ENCODE results near the gene SORCS2.

SORCS2 gene

DNA sequence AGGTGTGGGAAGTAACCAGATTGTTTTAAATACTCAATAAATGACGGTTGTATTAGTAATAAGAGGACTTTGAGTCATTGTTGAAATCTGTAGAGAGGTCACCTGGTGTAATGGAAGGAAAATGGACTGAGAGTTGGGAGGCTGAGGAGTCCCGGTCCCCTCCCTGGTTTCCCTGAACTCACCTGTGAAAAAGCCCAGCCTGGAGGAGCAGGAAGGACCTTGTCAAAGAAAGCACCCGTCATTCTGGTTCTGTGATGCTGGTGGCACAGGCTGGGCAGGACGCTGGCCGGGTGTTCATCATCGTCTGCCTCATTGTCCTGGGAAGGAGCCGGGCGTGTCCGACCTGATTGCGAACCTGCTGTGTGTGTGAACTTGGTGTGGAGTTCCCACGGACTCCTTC lies 70.8 kb downstream of the SORCS2 start:
- DNase-seq = no peak
- TF ChIP-seq GATA1 (IDR thresholded peaks at IDR 0.05; ENCODE audit: low read depth, low read length) (no peak), POLR2A (IDR thresholded peaks at IDR 0.05; ENCODE audit: low read length) (no peak)

DNA sequence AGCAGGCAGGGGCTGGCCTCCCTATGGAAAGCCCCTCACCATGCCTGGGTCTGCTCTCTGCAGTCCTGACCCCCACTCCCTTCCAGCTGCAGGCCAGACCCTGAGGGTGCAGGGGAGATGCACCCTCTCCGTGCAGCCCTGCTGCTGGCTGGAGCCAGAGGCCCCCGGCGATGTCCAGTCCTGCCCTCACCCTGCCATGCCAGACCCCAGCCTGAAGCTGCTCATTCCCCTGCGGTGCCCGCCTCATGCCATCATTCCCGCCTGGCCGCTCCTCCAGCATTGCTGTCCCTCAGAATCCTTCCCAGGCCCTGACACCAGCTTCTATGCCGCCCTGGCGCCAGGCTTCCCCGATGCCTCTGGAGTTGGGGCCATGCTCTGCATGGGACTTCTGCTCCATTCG lies 72.4 kb downstream of the SORCS2 start:
- no peak for DNase-seq
- TF ChIP-seq GATA1 (IDR thresholded peaks at IDR 0.05; ENCODE audit: low read depth, low read length) = no peak
- TF ChIP-seq POLR2A (IDR thresholded peaks at IDR 0.05; ENCODE audit: low read length) = no peak

DNA sequence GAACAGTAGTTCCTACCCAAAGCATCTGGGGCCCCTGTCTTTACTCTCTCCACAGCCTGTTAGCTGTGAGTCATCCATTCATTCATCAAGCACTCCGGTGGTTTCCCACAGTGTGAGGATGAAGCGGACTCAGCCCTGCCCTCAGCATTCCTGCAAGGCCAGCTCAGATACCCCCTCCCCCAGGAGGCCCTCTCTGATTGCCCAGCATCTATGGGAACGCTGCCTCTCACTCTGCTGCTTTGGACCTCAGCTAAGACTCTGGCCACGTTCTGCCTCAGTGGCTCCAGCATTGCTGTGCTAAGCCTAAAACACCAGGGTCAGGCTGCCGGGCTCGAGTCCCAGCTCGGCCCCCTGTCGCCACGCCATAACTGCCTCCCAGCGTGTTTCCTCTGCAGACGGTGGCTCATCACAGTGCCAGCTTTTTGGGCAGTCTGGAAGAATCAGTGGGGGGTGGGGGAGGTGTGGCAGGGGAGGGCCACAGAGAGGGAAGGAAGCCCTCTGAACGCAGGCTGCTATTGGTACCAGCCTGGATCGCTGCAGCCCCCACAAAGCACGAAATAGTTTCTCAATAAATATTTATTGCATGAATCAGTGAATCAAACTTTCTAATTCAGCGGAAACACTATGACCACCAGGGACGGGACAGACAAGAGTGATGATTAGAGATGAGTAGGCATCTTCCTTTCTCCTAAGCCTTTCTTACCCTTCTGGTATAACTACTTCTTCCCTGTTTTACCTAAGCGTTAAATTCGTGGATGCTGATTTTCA lies 74.4 kb downstream of the SORCS2 start:
- DNase-seq = no peak
- TF ChIP-seq POLR2A (IDR thresholded peaks at IDR 0.05; ENCODE audit: low read length) = no peak
- TF ChIP-seq GATA1 (IDR thresholded peaks at IDR 0.05; ENCODE audit: low read depth, low read length) = no peak

DNA sequence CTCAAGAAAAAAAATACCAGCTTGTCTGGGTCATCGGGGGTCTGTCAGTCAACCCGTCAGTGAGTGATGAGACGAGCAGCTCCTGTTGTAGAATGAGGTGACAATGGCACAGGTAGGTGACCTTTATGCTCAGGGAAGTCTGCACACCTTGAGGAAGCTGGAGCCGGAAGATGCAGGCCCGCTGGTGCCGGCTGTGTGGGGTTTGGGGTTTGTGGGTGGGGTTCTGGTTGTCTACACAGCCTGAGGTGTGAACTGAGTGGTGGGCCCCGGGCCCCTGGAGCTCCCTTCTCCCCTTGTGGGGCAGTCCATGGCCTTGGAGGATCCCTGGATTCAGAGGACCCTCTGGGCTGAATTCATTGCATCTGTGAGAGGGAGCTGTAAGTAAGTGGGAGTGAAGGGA lies 75.5 kb downstream of the SORCS2 start:
- TF ChIP-seq POLR2A (IDR thresholded peaks at IDR 0.05; ENCODE audit: low read length) (no peak), GATA1 (IDR thresholded peaks at IDR 0.05; ENCODE audit: low read depth, low read length) (no peak)
- DNase-seq = no peak

DNA sequence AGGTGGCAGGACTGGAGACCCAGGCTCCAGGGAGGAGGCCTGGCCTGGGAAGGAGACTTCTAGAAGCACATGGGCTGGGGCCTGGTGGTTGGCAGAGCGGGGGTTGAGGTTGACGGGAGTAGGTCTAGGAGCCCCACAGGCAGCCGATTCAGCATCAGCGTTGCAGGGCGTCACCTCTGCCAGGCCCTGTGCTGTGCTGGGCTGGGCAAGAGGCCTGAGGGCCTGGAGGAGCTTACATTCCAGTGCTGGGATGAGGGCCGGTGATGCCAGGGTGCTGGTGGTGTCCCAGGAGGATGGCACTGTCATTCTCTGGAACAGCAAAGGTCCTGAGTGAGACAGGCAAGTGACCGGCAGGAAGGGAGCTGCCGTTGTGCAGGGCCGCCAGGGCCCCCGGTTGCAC lies 76.6 kb downstream of the SORCS2 start:
- TF ChIP-seq POLR2A (IDR thresholded peaks at IDR 0.05; ENCODE audit: low read length) = no peak
- TF ChIP-seq GATA1 (IDR thresholded peaks at IDR 0.05; ENCODE audit: low read depth, low read length) = no peak
- DNase-seq = no peak

DNA sequence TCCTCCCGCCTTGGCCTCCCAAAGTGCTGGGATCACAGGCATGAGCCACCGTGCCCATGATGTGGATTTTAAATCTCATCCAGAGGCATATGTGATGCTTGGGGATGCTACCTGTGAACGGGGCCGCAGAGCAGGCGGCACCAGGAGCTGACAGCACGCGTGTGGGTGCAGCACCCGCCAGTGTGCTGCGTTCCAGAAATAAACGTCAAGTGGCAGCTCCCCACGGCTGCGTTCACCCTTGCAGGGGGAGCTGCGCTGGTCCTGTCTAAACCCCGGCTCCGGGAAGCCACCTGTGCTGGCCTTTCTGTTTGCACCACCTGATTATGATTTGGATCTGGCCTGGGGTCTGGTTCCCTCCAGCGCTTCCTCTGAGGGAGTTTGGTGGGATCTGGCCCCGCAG lies 77.8 kb downstream of the SORCS2 start:
- DNase-seq = no peak
- TF ChIP-seq POLR2A (IDR thresholded peaks at IDR 0.05; ENCODE audit: low read length) = no peak
- no peak for TF ChIP-seq GATA1 (IDR thresholded peaks at IDR 0.05; ENCODE audit: low read depth, low read length)

DNA sequence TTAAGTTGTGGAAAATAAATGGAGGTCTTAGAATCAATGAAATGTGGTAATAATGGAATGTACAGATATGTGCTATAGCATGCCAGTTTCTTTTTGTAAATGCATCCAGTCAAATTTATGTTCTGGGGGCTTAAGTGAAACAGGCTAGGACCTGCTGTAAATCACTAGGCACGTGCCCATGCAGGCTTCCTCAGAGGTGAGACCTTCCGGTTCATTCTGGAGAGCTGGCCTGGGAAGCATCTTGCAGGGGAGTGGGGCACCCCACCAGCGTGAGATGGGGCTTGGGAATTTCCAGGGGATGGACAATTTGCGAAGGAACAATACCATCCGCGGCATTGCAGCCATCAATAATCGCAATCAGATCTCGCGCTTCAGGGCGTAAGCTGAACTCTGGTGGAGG lies 80.1 kb downstream of the SORCS2 start:
- TF ChIP-seq GATA1 (IDR thresholded peaks at IDR 0.05; ENCODE audit: low read depth, low read length) (no peak), POLR2A (IDR thresholded peaks at IDR 0.05; ENCODE audit: low read length) (no peak)
- DNase-seq = no peak

DNA sequence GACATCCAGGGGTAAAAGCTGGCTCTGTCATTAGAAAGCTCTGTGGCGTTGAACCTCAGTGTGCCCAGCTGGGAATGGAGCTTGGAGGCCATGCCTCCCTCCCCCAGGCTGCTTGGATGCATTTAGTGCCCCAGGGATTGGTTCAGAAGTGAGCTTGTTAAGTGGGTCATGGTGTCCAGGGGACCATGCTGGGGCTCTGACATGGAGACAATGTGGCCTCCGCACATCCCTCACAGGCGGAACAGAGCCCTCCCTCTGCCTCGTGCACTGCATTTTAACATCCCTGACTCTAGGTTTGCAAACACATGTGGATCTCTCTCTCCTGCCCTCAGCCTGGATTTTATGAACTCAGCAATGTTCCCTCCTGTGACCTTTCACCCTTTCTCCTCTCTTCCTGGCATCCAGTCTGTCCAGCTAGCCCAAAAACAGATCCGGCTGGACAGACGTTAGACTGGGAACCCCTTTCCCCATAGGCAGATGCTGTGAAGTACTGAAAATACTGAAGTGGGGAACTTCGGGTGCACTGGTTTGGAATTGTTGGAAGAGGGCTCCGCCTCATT lies 81.5 kb downstream of the SORCS2 start:
- DNase-seq = no peak
- TF ChIP-seq GATA1 (IDR thresholded peaks at IDR 0.05; ENCODE audit: low read depth, low read length) (no peak), POLR2A (IDR thresholded peaks at IDR 0.05; ENCODE audit: low read length) (no peak)

DNA sequence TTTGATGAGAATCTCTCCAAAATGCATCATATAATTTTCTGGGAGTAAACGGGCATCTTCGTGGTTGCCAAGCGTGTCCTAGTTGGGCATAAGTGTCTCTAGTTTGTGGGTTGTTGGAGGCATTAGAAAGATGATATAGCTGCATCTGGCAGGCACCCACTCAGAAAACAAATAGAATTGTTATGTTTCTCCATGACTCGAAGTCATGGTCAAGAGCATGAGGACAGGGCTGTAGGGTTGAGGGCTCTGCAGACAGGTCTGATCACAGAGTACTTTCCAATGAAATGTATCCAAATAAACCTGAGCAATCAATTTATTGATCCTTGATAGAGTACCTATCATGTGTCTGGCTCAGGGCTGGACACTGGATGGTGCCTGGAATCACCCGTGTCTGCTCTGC lies 82.7 kb downstream of the SORCS2 start:
- TF ChIP-seq POLR2A (IDR thresholded peaks at IDR 0.05; ENCODE audit: low read length) (no peak), GATA1 (IDR thresholded peaks at IDR 0.05; ENCODE audit: low read depth, low read length) (no peak)

DNA sequence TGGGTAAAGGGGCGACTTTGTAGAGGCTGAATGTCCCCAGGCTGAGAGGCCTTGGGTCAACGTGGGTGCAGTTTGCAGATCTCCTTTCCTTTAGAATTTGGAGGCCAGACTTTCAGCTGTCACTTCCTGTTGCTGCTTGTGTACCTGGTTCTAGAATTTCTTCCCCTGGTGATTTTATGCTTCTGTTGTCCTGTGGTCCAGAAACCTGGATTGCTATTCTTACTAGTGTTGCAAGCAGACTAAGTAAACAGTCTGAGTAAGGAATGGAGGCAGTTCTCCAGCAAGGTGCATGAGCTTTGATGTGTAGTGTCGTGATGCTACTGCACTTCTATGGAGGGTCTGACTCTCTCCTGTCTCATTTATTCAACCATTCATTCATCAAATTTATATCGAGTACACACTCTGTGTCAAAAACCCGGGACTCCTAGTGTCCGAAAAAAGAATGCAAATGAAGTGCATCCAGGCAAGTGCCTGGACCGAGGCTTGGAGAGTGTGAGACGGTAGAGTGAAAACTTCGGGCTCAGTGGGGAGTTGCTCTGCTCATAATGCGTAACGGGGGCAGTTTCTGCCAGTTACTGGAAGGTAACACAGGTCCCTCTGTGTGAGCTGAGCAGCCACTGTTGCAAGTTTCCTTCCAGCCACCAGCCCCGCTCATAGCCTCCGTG lies 83.3 kb downstream of the SORCS2 start:
- TF ChIP-seq POLR2A (IDR thresholded peaks at IDR 0.05; ENCODE audit: low read length) (no peak), GATA1 (IDR thresholded peaks at IDR 0.05; ENCODE audit: low read depth, low read length) (no peak)
- DNase-seq = no peak

More for the DNA sequence above, 82.7 kb downstream of the SORCS2 start:
- DNase-seq = no peak

DNA sequence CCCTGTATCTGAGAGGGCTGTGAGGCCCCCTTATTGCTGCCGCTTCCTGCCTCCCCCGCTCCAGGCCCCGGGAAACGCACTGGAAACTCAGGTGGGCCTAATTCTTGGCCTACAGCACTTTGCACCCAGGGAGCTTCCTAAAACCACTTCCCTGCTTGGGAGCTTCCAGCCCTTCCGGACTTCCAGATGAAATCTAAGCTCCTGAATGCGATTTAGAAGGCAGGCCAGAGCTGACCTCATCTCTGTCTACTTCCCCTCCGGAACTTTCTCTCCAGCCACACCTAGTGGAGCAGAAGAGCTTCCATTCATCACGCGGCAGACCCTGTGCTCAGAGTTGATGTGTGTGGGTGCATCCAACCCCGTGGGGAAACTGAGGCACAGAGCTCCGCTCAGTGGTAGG lies 84.2 kb downstream of the SORCS2 start:
- DNase-seq = no peak
- no peak for TF ChIP-seq POLR2A (IDR thresholded peaks at IDR 0.05; ENCODE audit: low read length)
- no peak for TF ChIP-seq GATA1 (IDR thresholded peaks at IDR 0.05; ENCODE audit: low read depth, low read length)

DNA sequence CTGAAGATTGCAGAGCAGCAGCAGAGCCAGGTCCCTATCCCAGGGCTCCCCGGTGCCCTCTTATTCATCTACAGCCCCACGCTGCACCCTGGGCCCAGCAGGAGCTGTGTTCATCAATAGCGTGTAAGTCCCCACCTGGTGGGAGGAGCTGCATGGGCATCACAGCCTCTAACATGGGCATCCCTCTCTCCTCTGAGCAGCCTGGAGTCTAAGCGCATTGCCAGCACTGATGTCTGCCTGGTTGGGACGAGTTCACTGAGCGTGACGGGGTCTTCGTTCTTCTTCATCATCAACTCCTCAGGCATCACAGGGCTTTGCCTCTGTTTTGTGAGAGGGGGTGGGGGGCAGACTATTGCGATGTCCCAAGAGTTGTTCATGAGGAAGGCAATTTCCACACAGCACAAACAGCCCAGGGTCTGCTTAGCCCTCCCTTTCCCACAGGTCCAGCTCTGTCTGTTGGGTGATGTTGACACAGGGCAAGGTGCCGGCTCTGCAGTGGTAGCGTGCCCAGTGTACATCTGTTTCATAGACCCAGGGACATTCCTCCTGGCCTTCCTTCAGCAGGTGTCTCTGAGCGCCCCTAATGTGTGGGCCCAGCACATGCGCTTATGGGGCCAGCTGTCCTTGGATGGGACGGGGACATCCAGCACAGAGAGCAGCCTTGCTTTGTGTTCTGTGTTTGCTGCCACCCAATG lies 85.9 kb downstream of the SORCS2 start:
- TF ChIP-seq GATA1 (IDR thresholded peaks at IDR 0.05; ENCODE audit: low read depth, low read length) = no peak
- no peak for TF ChIP-seq POLR2A (IDR thresholded peaks at IDR 0.05; ENCODE audit: low read length)
- DNase-seq = no peak

DNA sequence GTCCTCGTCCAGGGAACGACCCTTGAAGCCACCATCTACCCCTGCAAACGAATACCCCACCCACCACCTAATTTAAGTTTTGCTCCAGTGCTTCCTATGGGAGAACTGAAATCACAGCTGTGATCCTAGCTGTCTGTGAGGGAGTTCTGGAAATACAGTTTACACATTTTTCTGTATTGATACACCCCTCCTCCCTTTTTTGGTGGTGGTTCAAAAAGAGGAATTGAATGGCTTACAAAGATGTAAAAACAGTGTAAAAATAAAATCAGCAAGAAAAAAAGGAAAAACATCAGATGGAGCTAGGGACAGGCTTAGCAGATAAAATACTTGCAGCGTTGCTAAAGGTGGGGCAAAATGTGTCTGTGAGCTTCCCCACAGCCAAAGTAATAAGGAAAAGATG lies 86.6 kb downstream of the SORCS2 start:
- no peak for DNase-seq
- TF ChIP-seq GATA1 (IDR thresholded peaks at IDR 0.05; ENCODE audit: low read depth, low read length) (no peak), POLR2A (IDR thresholded peaks at IDR 0.05; ENCODE audit: low read length) (no peak)

DNA sequence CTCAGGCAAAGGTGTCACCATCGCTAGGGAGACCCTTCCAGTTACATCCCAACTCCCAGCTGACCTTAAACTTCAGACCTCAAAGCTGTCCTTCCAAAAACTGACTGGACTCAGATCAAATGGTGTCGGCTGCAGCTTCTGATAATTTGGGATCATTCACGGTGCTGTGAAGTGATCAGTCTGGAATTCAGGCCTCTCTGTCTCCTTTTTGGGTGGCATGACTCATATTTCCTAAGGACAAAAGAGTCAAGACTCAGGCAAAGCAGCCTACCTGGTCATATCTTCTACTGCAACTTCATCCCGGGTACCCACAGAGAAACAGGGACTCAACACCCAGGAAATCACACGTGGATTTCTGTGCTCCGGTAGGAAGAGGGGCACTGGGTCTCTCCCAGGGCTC lies 87.6 kb downstream of the SORCS2 start:
- TF ChIP-seq GATA1 (IDR thresholded peaks at IDR 0.05; ENCODE audit: low read depth, low read length) (no peak), POLR2A (IDR thresholded peaks at IDR 0.05; ENCODE audit: low read length) (no peak)
- no peak for DNase-seq
